A549 (cell line): ENCODE measurements around the gene SCTR. TPM values are rescaled to one million over a fixed set of nuclear protein-coding genes. Genes with fewer than 3 reads are reported as not detected.

Experiments used
- ATAC-seq, 2 experiments: fragments of 200-7000 bp in 1 of 2; fragments of >200 bp in 1 of 2; cut with Nextera tagmentation in 1 of 2; cut with Tn5 transposase in 1 of 2; 3 replicates each; pipeline versions ENCODE4 v1.8.0 to v1.9.1; 2018 to 2020; ENCODE audit warnings: mild to moderate bottlenecking in 1 of 2, moderate library complexity in 1 of 2
- CTCF ChIA-PET: fragments of 300-600 bp; sonication (Branson Sonifier 250); formaldehyde crosslinking; extraction: SDS; loops from one replicate; lab custom pipeline; 2021; ENCODE audit warnings: antibody characterized with exemption, inconsistent platforms; lab: Yijun Ruan, JAX
- POLR2A ChIA-PET: fragments of 350-600 bp; formaldehyde crosslinking; extraction: SDS; loops from one replicate; lab custom pipeline; 2021; ENCODE audit warnings: antibody characterized with exemption, inconsistent platforms; lab: Yijun Ruan, JAX
- DNase-seq, 2 experiments: peaks; one replicate each; pipeline versions ENCODE4 v3.0.0 to v3.0.0-alpha.2; 2011 to 2016; ENCODE audit warnings: low read depth in 1 of 2, low spot score in 1 of 2
- FAIRE-seq: peaks from 2 replicates; lab custom pipeline; 2011; peaks lifted over from hg19 to GRCh38; lab: Jason Lieb, UNC
- H3K27ac ChIP-seq, 2 experiments: fragments of >200 bp; sonication (Bioruptor Twin); formaldehyde crosslinking; 3 replicates each; pipeline ENCODE4 v1.5.1; 2016 to 2017
- H3K4me1 ChIP-seq: fragments of >200 bp; sonication (Bioruptor Twin); formaldehyde crosslinking; 3 replicates; pipeline ENCODE4 v1.6.1; 2016
- H3K4me2 ChIP-seq: fragments of >200 bp; sonication (Bioruptor Twin); formaldehyde crosslinking; 3 replicates; pipeline ENCODE4 v1.6.1; 2016
- H3K4me3 ChIP-seq: fragments of >200 bp; sonication (Bioruptor Twin); formaldehyde crosslinking; 3 replicates; pipeline ENCODE4 v1.5.1; 2016
- H3K9me3 ChIP-seq: fragments of >200 bp; sonication (Bioruptor Twin); formaldehyde crosslinking; 3 replicates; pipeline ENCODE4 v1.6.1; 2016
- CTCF ChIP-seq: fragments of >200 bp; sonication (Bioruptor Twin); formaldehyde crosslinking; IDR thresholded peaks from 3 replicates; pipeline ENCODE4 v1.5.1; 2016
- E2F6 ChIP-seq: IDR thresholded peaks from 2 replicates; pipeline ENCODE4 v1.6.1; 2012; ENCODE audit warnings: low read depth, borderline replicate concordance
- EHF ChIP-seq: fragments of 250-450 bp; sonication (Bioruptor Pico); IDR thresholded peaks from 2 replicates; pipeline ENCODE4 v1.5.0; 2020; ENCODE audit warnings: mild to moderate bottlenecking
- FOSB ChIP-seq: fragments of 250-450 bp; sonication (Bioruptor Pico); IDR thresholded peaks from 2 replicates; pipeline ENCODE4 v1.5.0; 2020; ENCODE audit warnings: mild to moderate bottlenecking, moderate library complexity
- FOSL2 ChIP-seq, 2 experiments: fragments of 450-650 bp in 1 of 2; fragments of >200 bp in 1 of 2; sonication (Bioruptor Twin) in 1 of 2; formaldehyde crosslinking; IDR thresholded peaks; 2 replicates each; pipeline versions ENCODE4 v1.5.0 to v1.6.1; 2016 to 2020; ENCODE audit warnings: mild to moderate bottlenecking in 1 of 2, moderate library complexity in 1 of 2
- GATA3 ChIP-seq: IDR thresholded peaks from 2 replicates; pipeline ENCODE4 v1.6.1; 2012; ENCODE audit warnings: borderline replicate concordance
- HDAC2 ChIP-seq: fragments of 200-600 bp; sonication (generic); IDR thresholded peaks from 2 replicates; pipeline ENCODE4 v1.6.1; 2016
- HOXA7 ChIP-seq: fragments of 250-450 bp; sonication (Bioruptor Pico); IDR thresholded peaks from 2 replicates; pipeline ENCODE4 v1.5.0; 2020; ENCODE audit warnings: mild to moderate bottlenecking, moderate library complexity
- KDM5A ChIP-seq: fragments of 200-600 bp; sonication (generic); IDR thresholded peaks from 2 replicates; pipeline ENCODE4 v1.6.1; 2016; ENCODE audit warnings: antibody characterized with exemption, mild to moderate bottlenecking
- MAFK ChIP-seq: fragments of 450-650 bp; IDR thresholded peaks from 2 replicates; pipeline ENCODE4 v1.6.1; 2014; ENCODE audit not compliant: partially characterized antibody
- MYC ChIP-seq: IDR thresholded peaks from 2 replicates; pipeline ENCODE4 v1.6.1; 2012; ENCODE audit warnings: mild to moderate bottlenecking, inconsistent platforms, low read length, improper control_type of control experiment, borderline replicate concordance
- NFE2L2 ChIP-seq: fragments of 150-350 bp; conservative IDR thresholded peaks from 2 replicates; pipeline ENCODE4 v1.6.1; 2014; ENCODE audit warnings: low read length
- POLR2AphosphoS2 ChIP-seq: conservative IDR thresholded peaks from 2 replicates; pipeline ENCODE4 v1.6.1; 2012; ENCODE audit warnings: low read length, improper control_type of control experiment, inconsistent platforms
- RAD21 ChIP-seq, 2 experiments: fragments of >200 bp in 1 of 2; sonication (Bioruptor Twin) in 1 of 2; formaldehyde crosslinking in 1 of 2; IDR thresholded peaks in 1 of 2; conservative IDR thresholded peaks in 1 of 2; 2 replicates in 1 of 2; 3 replicates in 1 of 2; pipeline ENCODE4 v1.6.1; 2012 to 2018; ENCODE audit warnings: inconsistent platforms in 1 of 2
- RFX5 ChIP-seq: fragments of 450-650 bp; IDR thresholded peaks from 2 replicates; pipeline ENCODE4 v1.7.1; 2014; ENCODE audit warnings: antibody characterized with exemption, mild to moderate bottlenecking, moderate library complexity
- ZC3H11A ChIP-seq: fragments of 450-650 bp; IDR thresholded peaks from 2 replicates; pipeline ENCODE4 v1.6.1; 2014; ENCODE audit warnings: antibody characterized with exemption, mild to moderate bottlenecking
- ZFP36 ChIP-seq: fragments of 450-650 bp; IDR thresholded peaks from 2 replicates; pipeline ENCODE4 v1.6.1; 2014; ENCODE audit warnings: borderline replicate concordance; ENCODE audit not compliant: partially characterized antibody
- ZSCAN20 ChIP-seq: fragments of 250-450 bp; sonication (Bioruptor Pico); IDR thresholded peaks from 2 replicates; pipeline ENCODE4 v1.8.0; 2022; ENCODE audit warnings: mild to moderate bottlenecking, moderate library complexity
- WGBS: methylation state at CpG from one replicate; pipeline ENCODE4 v1.1.6; 2017; ENCODE audit errors: missing lambda C conversion rate; 5-methylcytosine and 5-hydroxymethylcytosine counted together
- polyA plus RNA-seq, 4 experiments: library from polyadenylated mRNA; depleted of rRNA in 3 of 4; stranded (reverse); fragments of >200 nt; fragmentation: RNase III in 1 of 4; extraction: RNeasy Plus Mini Kit Qiagen cat#74134 plus additional on column Dnase treatment in 1 of 4; gene quantifications; 2 replicates in 3 of 4; 3 replicates in 1 of 4; pipeline ENCODE4 v1.2.3, GENCODE V29; 2011 to 2017
- TF ChIP-seq, protein P1 (sequence below): fragments of 250-450 bp; sonication (Bioruptor Pico); IDR thresholded peaks from 2 replicates; pipeline ENCODE4 v1.5.0; 2020; ENCODE audit warnings: low read depth, mild to moderate bottlenecking, moderate library complexity
- TF ChIP-seq, protein P2 (sequence below): fragments of 250-450 bp; sonication (Bioruptor Pico); IDR thresholded peaks from 2 replicates; pipeline ENCODE4 v1.5.0; 2021; ENCODE audit warnings: mild to moderate bottlenecking, moderate library complexity, borderline replicate concordance
- TF ChIP-seq, protein P3 (sequence below): fragments of 150-350 bp; IDR thresholded peaks from 2 replicates; pipeline ENCODE4 v1.6.1; 2014; ENCODE audit warnings: low read depth, mild to moderate bottlenecking, low read length

Gene SCTR
- polyA plus RNA-seq, 2 of the 4 experiments (the other 2 are of a cell fraction): not detected

DNA sequence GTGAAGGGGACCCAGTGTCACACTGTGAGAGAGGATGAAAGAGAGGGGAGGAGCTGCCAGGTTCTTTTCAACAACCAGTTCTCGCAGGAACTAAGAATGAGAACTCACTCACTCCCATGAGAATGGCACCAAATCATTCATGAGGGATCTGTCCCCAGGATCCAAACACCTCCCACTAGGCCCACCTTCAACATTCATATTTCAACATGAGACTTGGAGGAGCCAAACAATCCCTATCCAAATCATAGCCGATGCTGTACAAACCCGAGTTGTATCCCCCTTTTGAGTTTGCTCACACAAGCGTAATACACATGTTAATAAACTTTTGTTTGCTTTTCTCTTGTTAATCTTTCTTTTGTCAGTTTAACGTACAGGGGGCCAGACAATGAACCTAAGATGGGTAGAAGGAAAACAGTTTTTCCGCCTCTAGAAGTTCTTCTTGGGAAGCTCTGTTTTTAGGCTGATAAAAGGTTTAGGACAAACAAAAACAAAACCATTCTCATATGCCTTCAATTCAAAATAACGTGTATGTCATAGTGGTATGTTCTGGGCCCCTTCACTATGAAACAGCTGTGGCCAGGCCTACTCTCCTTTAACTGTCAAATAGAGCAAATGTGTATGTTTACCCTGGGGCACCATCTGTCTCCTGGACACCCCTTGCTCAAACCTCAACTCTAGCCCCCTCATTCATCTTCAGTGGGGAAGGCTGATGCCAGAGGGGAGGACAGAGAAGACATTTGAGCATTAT lies 101.7 kb downstream of the SCTR start (continued):
- TF ChIP-seq RAD21 (conservative IDR thresholded peaks at IDR 0.05 in 1 of 2, IDR thresholded peaks at IDR 0.05 in 1 of 2) (no peak), ZFP36 (no peak), MAFK (no peak), NFE2L2 (no peak)
- TF ChIP-seq, all 56 proteins: peak for 0

DNA sequence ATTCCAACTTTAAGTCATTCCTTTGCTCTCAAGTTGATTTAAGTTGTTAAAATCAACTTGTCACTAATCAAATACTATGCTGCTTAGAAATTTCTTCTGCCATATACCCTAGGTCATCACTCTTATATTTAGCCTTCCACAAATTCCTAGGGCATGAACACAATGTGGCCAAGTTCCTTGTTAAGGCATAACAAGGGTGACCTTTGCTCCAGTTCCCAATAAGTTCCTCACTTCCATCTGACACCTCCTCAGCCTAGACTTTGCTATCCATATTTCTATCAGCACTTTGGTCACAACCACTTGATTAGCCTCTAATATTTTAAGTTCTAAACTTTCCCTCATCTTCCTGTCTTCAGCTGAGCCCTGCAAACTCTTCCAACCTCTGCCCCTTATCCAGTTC lies 102.5 kb downstream of the SCTR start:
- DNase-seq: no peak
- CTCF ChIA-PET: interaction anchor here (1.1 kb wide), 1 partner anchor 55 kb away, joined by 6 read pairs; no protein-coding TSS in a partner anchor
- no peak for ATAC-seq

GRCh38 chr2:119421304-119421703 lies 103.0 kb downstream of the SCTR start:
- FAIRE-seq: no peak
- Histone ChIP-seq H3K4me3 (no peak overlapping the region), H3K27ac (no peak overlapping the region; a peak in 1 of 6 replicates), H3K4me2 (no peak overlapping the region), H3K9me3 (peaks cover 11% of the 10 kb centered on the region)
- no peak for ATAC-seq
- WGBS: 82% methylated on average over 1 of the region's 1 CpG
- no peak for DNase-seq
- POLR2A ChIA-PET: no interaction called here
- TF ChIP-seq ZSCAN20 (CRISPR knock-in tag) (no peak), CTCF (no peak), POLR2AphosphoS2 (no peak), ZFP36 (peak; percentile 81)
- TF ChIP-seq, all 56 proteins: peak for 1
- peaks cover 33% of the 10 kb centered on the region for H3K4me1 ChIP-seq
- CTCF ChIA-PET: interaction anchor here (0.8 to 1.8 kb wide), 4 partner anchors 13 to 58 kb away, joined by 3 to 10 read pairs (median 4); no protein-coding TSS in a partner anchor

More for the DNA sequence above, 102.5 kb downstream of the SCTR start:
- Histone ChIP-seq H3K4me1 (peaks cover 37% of the 10 kb centered on the region), H3K9me3 (peaks cover 11% of the 10 kb centered on the region), H3K4me3 (no peak overlapping the region), H3K4me2 (no peak overlapping the region)
- FAIRE-seq: no peak
- POLR2A ChIA-PET: no interaction called here
- TF ChIP-seq ZC3H11A: no peak
- TF ChIP-seq MYC: no peak
- TF ChIP-seq NFE2L2: no peak
- TF ChIP-seq, protein P1, sequence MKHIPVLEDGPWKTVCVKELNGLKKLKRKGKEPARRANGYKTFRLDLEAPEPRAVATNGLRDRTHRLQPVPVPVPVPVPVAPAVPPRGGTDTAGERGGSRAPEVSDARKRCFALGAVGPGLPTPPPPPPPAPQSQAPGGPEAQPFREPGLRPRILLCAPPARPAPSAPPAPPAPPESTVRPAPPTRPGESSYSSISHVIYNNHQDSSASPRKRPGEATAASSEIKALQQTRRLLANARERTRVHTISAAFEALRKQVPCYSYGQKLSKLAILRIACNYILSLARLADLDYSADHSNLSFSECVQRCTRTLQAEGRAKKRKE (CRISPR knock-in tag): no peak
- TF ChIP-seq GATA3: no peak
- TF ChIP-seq, protein P2, sequence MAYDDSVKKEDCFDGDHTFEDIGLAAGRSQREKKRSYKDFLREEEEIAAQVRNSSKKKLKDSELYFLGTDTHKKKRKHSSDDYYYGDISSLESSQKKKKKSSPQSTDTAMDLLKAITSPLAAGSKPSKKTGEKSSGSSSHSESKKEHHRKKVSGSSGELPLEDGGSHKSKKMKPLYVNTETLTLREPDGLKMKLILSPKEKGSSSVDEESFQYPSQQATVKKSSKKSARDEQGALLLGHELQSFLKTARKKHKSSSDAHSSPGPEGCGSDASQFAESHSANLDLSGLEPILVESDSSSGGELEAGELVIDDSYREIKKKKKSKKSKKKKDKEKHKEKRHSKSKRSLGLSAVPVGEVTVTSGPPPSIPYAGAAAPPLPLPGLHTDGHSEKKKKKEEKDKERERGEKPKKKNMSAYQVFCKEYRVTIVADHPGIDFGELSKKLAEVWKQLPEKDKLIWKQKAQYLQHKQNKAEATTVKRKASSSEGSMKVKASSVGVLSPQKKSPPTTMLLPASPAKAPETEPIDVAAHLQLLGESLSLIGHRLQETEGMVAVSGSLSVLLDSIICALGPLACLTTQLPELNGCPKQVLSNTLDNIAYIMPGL: no peak
- TF ChIP-seq RFX5: no peak
- no peak for TF ChIP-seq FOSB (CRISPR knock-in tag)
- no peak for TF ChIP-seq HDAC2
- TF ChIP-seq KDM5A: no peak
- no peak for TF ChIP-seq HOXA7 (CRISPR knock-in tag)
- TF ChIP-seq, protein P3, sequence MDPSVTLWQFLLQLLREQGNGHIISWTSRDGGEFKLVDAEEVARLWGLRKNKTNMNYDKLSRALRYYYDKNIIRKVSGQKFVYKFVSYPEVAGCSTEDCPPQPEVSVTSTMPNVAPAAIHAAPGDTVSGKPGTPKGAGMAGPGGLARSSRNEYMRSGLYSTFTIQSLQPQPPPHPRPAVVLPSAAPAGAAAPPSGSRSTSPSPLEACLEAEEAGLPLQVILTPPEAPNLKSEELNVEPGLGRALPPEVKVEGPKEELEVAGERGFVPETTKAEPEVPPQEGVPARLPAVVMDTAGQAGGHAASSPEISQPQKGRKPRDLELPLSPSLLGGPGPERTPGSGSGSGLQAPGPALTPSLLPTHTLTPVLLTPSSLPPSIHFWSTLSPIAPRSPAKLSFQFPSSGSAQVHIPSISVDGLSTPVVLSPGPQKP: no peak
- no peak for TF ChIP-seq EHF (CRISPR knock-in tag)
- no peak for TF ChIP-seq E2F6
- TF ChIP-seq FOSL2 (IDR thresholded peaks at IDR 0.05): no peak
- TF ChIP-seq FOSL2 (CRISPR knock-in tag; IDR thresholded peaks at IDR 0.05): no peak
- TF ChIP-seq, all 56 proteins: peak for 0
- no peak overlapping the region for H3K27ac ChIP-seq
